ENCODE measurements around the gene TMTC2.

The TMTC2 gene

GRCh38 chr12:83082690-83083276 lies 396.1 kb downstream of the TMTC2 start:
- TF ChIP-seq GATA2 (IDR thresholded peaks at IDR 0.05; ENCODE audit: low read depth, low read length): no peak

GRCh38 chr12:83083616-83084015 lies 396.9 kb downstream of the TMTC2 start:
- TF ChIP-seq GATA2 (IDR thresholded peaks at IDR 0.05; ENCODE audit: low read depth, low read length): no peak
- TF ChIP-seq GATA3 (IDR thresholded peaks at IDR 0.05; ENCODE audit: low read depth, low read length): no peak

- TF ChIP-seq GATA2 (IDR thresholded peaks at IDR 0.05; ENCODE audit: low read depth, low read length) (no peak), GATA3 (IDR thresholded peaks at IDR 0.05; ENCODE audit: low read depth, low read length) (no peak)
Measured at GRCh38 chr12:83084516-83085234, 398.0 kb downstream of the TMTC2 start.

- no peak for TF ChIP-seq GATA2 (IDR thresholded peaks at IDR 0.05; ENCODE audit: low read depth, low read length)
- TF ChIP-seq GATA3 (IDR thresholded peaks at IDR 0.05; ENCODE audit: low read depth, low read length): no peak
Measured at GRCh38 chr12:83086023-83086422, 399.3 kb downstream of the TMTC2 start.

DNA sequence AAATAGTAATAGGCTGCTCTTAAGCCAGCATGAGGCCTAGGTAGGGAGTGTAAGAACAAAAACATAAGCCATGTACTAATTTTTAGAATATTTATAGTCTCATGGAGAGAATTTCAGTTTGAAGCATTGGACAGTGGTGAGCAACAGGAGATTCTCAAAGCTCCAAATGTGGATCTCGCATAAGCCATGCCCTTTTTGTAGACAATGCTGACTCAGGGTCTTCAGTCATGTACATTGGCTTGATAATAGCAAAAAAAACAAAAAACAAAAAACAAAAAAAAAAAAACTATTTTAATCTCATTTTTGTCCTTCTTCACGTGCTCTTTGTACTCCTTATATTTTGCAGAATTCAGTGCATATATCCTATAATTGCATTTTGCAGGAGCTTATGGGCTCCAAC lies 402.9 kb downstream of the TMTC2 start:
- TF ChIP-seq GATA2 (IDR thresholded peaks at IDR 0.05; ENCODE audit: low read depth, low read length) (no peak), GATA3 (IDR thresholded peaks at IDR 0.05; ENCODE audit: low read depth, low read length) (no peak)

GRCh38 chr12:83092129-83092528 lies 405.4 kb downstream of the TMTC2 start:
- TF ChIP-seq GATA3 (IDR thresholded peaks at IDR 0.05; ENCODE audit: low read depth, low read length) (no peak), GATA2 (IDR thresholded peaks at IDR 0.05; ENCODE audit: low read depth, low read length) (no peak)

DNA sequence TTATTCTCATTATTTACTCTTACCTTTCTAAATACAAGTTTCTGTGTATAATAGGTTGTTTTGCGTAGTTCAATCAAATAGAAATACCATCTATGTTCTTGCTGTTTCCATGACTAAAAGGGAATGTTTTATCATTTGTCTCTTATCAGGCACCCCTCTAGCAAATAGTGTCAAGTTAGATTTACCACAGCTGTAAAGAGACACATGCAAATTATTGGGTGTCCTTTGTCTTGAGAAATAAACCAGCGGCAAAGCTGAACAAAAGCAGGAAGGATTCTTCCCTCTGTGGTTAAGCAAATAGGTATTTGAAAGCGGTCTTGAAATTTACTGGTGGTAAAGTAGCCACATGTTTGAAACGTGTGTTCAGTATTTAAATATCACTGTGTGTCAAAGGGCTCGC lies 405.9 kb downstream of the TMTC2 start:
- no peak for TF ChIP-seq GATA2 (IDR thresholded peaks at IDR 0.05; ENCODE audit: low read depth, low read length)
- TF ChIP-seq GATA3 (IDR thresholded peaks at IDR 0.05; ENCODE audit: low read depth, low read length): no peak

DNA sequence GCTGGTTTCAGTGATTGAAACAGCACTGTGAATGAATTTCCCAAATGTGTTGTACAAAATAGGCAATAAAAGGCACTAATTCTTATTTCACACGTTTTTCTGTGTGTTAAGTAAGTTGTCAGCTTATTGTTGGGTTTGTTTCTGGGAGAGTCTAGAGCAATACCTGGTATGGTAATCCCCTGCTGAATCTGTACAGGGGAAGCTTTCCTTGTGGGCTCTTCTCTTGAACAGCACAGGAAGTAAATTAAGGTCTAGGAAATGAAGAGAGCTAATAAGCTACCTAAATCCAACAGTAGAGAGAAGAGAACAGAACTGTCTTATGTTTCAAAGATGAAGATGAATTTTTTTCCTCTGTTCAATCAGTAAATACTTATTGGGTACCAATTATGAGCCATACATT lies 406.7 kb downstream of the TMTC2 start:
- TF ChIP-seq GATA3 (IDR thresholded peaks at IDR 0.05; ENCODE audit: low read depth, low read length): no peak
- TF ChIP-seq GATA2 (IDR thresholded peaks at IDR 0.05; ENCODE audit: low read depth, low read length): no peak

DNA sequence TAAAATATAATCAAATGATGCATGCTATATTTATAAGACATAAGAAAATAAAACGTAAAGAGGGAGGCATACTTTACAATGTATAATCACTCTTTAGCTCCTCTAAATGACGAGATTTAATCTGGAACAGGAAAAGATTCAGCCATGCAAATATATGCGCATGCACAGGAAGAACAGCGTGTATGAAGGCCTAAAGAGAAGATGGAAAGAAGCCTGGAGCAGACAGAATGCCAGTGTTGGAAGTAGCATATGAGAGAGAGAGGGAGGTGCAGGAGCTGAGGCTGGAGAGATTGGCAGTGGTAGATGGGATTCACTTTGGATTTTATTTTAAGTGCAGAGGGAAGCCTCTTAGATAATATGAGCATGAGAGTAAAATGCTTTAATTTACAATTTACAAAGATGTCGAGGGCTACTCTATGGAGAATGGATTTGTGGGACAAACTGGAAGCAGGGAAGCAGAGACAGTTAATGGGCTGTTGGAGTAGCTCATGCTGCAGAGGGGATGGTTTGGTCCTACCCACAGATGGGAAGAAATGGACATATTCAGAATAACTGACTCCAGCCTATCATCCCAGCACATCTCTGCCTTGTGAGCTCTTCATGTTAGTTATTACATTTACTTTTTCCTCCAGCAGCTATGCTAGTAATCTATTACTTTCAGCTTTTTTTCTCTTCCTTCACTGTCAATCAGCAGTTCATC lies 411.1 kb downstream of the TMTC2 start:
- TF ChIP-seq GATA3 (IDR thresholded peaks at IDR 0.05; ENCODE audit: low read depth, low read length) (no peak), GATA2 (IDR thresholded peaks at IDR 0.05; ENCODE audit: low read depth, low read length) (no peak)

DNA sequence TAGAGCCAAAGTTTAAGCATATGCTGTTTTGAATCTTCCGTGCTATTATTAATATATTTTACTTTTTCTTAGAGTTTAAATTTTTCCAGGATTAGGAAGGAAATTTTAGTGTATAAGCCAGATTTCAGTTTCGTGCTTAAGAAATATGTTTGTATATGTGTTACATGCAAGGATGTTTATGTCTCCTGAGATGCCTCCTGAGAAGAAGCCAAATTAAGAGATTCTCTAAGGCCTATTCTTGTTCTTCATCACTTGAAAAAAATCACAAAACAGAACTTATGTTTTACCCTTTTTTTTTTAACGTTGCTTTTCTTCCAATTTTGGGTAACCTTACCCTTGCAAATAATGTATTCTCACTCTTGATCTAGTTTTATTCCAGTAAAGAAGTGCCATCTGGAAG lies 412.7 kb downstream of the TMTC2 start:
- TF ChIP-seq GATA2 (IDR thresholded peaks at IDR 0.05; ENCODE audit: low read depth, low read length) (no peak), GATA3 (IDR thresholded peaks at IDR 0.05; ENCODE audit: low read depth, low read length) (no peak)

DNA sequence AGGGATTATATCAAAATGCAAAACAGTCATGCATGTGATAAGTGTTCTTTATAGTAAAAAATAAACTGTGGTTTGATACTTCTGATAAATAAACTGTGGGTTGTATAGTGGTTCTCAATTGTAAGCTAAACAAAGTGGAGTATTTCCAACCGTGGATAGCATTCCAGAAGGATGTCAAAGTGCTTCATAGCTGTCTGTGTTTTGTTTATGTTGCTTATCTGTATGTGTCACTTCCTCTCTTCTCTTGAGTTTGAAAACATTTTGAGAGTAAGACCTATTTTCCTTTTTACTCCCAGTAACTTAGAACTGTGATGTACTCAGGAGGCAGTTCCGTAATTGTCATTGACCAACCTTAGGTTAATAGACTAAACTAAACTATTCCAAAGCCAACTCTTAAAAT lies 415.8 kb downstream of the TMTC2 start:
- TF ChIP-seq GATA2 (IDR thresholded peaks at IDR 0.05; ENCODE audit: low read depth, low read length): no peak
- no peak for TF ChIP-seq GATA3 (IDR thresholded peaks at IDR 0.05; ENCODE audit: low read depth, low read length)

- no peak for TF ChIP-seq GATA3 (IDR thresholded peaks at IDR 0.05; ENCODE audit: low read depth, low read length)
- no peak for TF ChIP-seq GATA2 (IDR thresholded peaks at IDR 0.05; ENCODE audit: low read depth, low read length)
Measured at GRCh38 chr12:83106873-83107272, 420.2 kb downstream of the TMTC2 start.

GRCh38 chr12:83110424-83110823 lies 423.7 kb downstream of the TMTC2 start:
- TF ChIP-seq GATA2 (IDR thresholded peaks at IDR 0.05; ENCODE audit: low read depth, low read length) (no peak), GATA3 (IDR thresholded peaks at IDR 0.05; ENCODE audit: low read depth, low read length) (no peak)

DNA sequence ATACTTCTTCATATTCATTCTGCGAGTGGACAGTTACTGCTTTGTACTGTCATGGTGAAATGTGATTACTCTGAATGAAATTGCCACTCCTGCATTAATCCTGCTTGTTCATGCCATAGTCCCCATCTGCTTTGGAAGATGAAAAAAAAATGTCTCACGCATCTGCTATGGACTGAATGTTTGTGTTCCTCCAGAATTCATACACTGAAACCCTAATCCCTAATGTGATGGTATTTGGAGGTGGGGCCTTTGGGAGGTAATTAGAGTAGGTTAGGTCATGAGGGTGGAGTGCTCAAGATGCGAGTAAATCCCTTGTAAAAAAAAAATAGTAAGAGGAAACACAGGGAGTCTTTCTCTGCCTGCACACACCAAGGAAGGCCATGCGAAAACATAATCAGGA lies 427.2 kb downstream of the TMTC2 start:
- TF ChIP-seq GATA3 (IDR thresholded peaks at IDR 0.05; ENCODE audit: low read depth, low read length) (no peak), GATA2 (IDR thresholded peaks at IDR 0.05; ENCODE audit: low read depth, low read length) (no peak)

- TF ChIP-seq GATA3 (IDR thresholded peaks at IDR 0.05; ENCODE audit: low read depth, low read length) (no peak), GATA2 (IDR thresholded peaks at IDR 0.05; ENCODE audit: low read depth, low read length) (no peak)
Measured at GRCh38 chr12:83114966-83115365, 428.3 kb downstream of the TMTC2 start.
